OCI-LY1 (cell line): ENCODE results near the gene MICAL2.

Source experiments
- H2AFZ ChIP-seq: fragments of 200-600 bp; sonication (generic), shearing (Covaris generic); 2 replicates; pipeline ENCODE4 v1.6.0; 2014; ENCODE audit warnings: antibody characterized with exemption, mild to moderate bottlenecking, low read length
- H3F3A ChIP-seq: fragments of 200-600 bp; sonication (generic), shearing (Covaris generic); 2 replicates; pipeline ENCODE4 v1.6.0; 2014; ENCODE audit warnings: mild to moderate bottlenecking, antibody characterized with exemption, low read length, moderate library complexity; ENCODE audit not compliant: insufficient read depth
- H3K27ac ChIP-seq: fragments of 200-600 bp; sonication (generic); 2 replicates; pipeline ENCODE4 v1.5.1; 2014; ENCODE audit warnings: low read length, mixed run types, mild to moderate bottlenecking, low read depth; ENCODE audit not compliant: poor library complexity, severe bottlenecking
- H3K27me3 ChIP-seq: fragments of 200-600 bp; sonication (generic); 2 replicates; pipeline ENCODE4 v1.6.0; 2014; ENCODE audit warnings: antibody characterized with exemption, mild to moderate bottlenecking, low read length, moderate library complexity; ENCODE audit not compliant: insufficient read depth
- H3K36me3 ChIP-seq: fragments of 200-600 bp; sonication (generic); 2 replicates; pipeline ENCODE4 v1.6.1; 2014; ENCODE audit warnings: mild to moderate bottlenecking, antibody characterized with exemption, low read length, moderate library complexity, mixed read lengths; ENCODE audit not compliant: insufficient read depth
- H3K4me1 ChIP-seq: fragments of 200-600 bp; sonication (generic); 2 replicates; pipeline ENCODE4 v1.5.1; 2014; ENCODE audit warnings: mild to moderate bottlenecking, low read length, moderate library complexity; ENCODE audit not compliant: insufficient read depth, severe bottlenecking
- H3K4me2 ChIP-seq: fragments of 200-600 bp; sonication (generic), shearing (Covaris generic); 2 replicates; pipeline ENCODE4 v1.6.1; 2014; ENCODE audit warnings: low read length
- H3K4me3 ChIP-seq: fragments of 200-600 bp; sonication (generic); 2 replicates; pipeline ENCODE4 v1.5.1; 2014; ENCODE audit warnings: low read length, low read depth, mild to moderate bottlenecking, mixed read lengths; ENCODE audit not compliant: poor library complexity, severe bottlenecking
- H3K79me2 ChIP-seq: fragments of 200-600 bp; shearing (Covaris generic); 2 replicates; pipeline ENCODE4 v1.6.1; 2016; ENCODE audit warnings: mixed run types, low read length, mixed read lengths; ENCODE audit not compliant: insufficient read depth
- H3K9ac ChIP-seq: fragments of 200-600 bp; sonication (generic), shearing (Covaris generic); 2 replicates; pipeline ENCODE4 v1.6.1; 2014; ENCODE audit warnings: mild to moderate bottlenecking, low read length, mixed read lengths
- H3K9me2 ChIP-seq: fragments of 200-600 bp; sonication (generic), shearing (Covaris generic); 2 replicates; pipeline ENCODE4 v1.6.1; 2014; ENCODE audit warnings: low read depth, mild to moderate bottlenecking, low read length, mixed read lengths
- H3K9me3 ChIP-seq: fragments of 200-600 bp; shearing (Covaris generic); 2 replicates; pipeline ENCODE4 v1.6.1; 2014; ENCODE audit warnings: low read length, mixed read lengths
- H4K20me1 ChIP-seq: fragments of 200-600 bp; sonication (generic), shearing (Covaris generic); 2 replicates; pipeline ENCODE4 v1.6.0; 2016; ENCODE audit warnings: mild to moderate bottlenecking, low read length; ENCODE audit not compliant: insufficient read depth
- EZH2 ChIP-seq: fragments of 200-600 bp; sonication (generic), shearing (Covaris generic); IDR thresholded peaks from 2 replicates; pipeline ENCODE4 v1.8.0; 2017; ENCODE audit warnings: borderline replicate concordance, mixed run types, mild to moderate bottlenecking, antibody characterized with exemption, low read length, moderate library complexity, mixed read lengths
- TF ChIP-seq, protein P1 (sequence below): fragments of 200-600 bp; sonication (generic), shearing (Covaris generic); IDR thresholded peaks from 2 replicates; pipeline ENCODE4 v1.5.1; 2017; ENCODE audit warnings: mild to moderate bottlenecking, antibody characterized with exemption, low read length, moderate library complexity, mixed read lengths

The MICAL2 gene

DNA sequence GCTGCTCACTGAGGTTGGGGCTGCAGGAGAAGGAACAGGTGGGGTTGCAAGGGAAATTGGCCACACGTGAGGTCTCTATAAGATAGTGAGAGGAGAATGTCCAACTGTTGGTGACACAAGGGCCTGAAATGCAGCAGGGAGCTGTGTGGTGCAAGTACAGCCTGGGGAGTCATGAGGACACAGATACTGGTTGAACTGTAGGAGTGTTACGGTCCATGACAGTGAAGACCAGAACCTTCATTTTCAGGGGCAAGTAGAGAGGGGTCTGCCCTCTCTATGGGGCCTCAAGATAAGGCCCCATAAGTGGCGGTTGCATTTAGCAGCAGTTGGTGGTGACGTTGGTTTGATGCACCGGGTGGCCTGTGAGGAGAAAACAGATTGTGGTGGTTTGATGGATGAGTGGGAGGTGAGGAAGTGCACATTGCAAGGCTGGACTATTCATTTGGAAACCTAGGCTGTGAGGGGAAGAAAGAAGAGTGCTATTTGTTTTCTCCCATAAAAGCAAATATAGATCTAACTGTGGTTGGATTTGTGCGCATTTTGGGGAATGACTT lies 39.4 kb downstream of the MICAL2 start:
- H3K27me3 ChIP-seq, result no peaks in the 10 kb centered on the region
- no peaks in the 10 kb centered on the region for H3K4me1 ChIP-seq
- H3K36me3 ChIP-seq, result no peaks in the 10 kb centered on the region
- H3K4me3 ChIP-seq, result no peak overlapping the region
- no peaks in the 10 kb centered on the region for H3K9me2 ChIP-seq
- H2AFZ ChIP-seq, result no peak overlapping the region
- no peaks in the 10 kb centered on the region for H3K79me2 ChIP-seq
- TF ChIP-seq, protein P1, sequence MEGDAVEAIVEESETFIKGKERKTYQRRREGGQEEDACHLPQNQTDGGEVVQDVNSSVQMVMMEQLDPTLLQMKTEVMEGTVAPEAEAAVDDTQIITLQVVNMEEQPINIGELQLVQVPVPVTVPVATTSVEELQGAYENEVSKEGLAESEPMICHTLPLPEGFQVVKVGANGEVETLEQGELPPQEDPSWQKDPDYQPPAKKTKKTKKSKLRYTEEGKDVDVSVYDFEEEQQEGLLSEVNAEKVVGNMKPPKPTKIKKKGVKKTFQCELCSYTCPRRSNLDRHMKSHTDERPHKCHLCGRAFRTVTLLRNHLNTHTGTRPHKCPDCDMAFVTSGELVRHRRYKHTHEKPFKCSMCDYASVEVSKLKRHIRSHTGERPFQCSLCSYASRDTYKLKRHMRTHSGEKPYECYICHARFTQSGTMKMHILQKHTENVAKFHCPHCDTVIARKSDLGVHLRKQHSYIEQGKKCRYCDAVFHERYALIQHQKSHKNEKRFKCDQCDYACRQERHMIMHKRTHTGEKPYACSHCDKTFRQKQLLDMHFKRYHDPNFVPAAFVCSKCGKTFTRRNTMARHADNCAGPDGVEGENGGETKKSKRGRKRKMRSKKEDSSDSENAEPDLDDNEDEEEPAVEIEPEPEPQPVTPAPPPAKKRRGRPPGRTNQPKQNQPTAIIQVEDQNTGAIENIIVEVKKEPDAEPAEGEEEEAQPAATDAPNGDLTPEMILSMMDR, result no peak
- no peak for TF ChIP-seq EZH2
- no peak overlapping the region for H3K9ac ChIP-seq
- H3F3A ChIP-seq, result no peaks in the 10 kb centered on the region
- H3K9me3 ChIP-seq, result no peaks in the 10 kb centered on the region
- H4K20me1 ChIP-seq, result no peaks in the 10 kb centered on the region
- H3K27ac ChIP-seq, result no peak overlapping the region
- H3K4me2 ChIP-seq, result no peak overlapping the region

DNA sequence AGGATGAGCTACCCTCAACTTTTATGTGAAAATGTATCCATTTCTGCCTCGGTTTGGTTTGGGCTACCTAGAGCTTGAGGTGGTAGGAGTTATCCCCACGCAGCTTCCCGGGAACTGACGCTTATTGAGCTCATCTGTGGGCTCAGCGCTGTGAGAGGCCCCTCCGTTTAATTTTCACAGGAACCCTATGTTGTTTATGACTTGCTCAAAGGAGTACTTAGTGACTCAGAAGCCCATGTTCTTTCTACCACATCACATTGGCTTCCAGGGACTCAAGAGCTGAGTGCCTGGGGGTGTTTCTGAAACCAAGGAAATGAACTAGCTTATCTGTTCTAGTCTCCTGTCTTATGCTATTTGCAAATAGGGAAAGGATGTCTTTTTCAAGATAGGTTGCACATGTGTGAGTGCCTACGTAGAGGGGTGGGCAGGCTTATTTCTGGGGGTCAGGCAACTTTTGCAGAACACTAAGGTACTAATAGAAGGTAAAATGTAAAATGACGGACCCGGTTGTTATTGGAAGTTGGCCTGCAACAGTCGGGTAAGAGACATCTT lies 40.5 kb downstream of the MICAL2 start:
- H3K9me2 ChIP-seq, result no peaks in the 10 kb centered on the region
- TF ChIP-seq, protein P1, result no peak
- TF ChIP-seq EZH2, result no peak
- no peaks in the 10 kb centered on the region for H4K20me1 ChIP-seq
- H3K4me2 ChIP-seq, result no peak overlapping the region
- H3K27me3 ChIP-seq, result no peaks in the 10 kb centered on the region
- no peak overlapping the region for H3K27ac ChIP-seq
- H3F3A ChIP-seq, result no peaks in the 10 kb centered on the region
- no peaks in the 10 kb centered on the region for H3K79me2 ChIP-seq
- H2AFZ ChIP-seq, result no peak overlapping the region
- H3K4me1 ChIP-seq, result no peaks in the 10 kb centered on the region
- H3K4me3 ChIP-seq, result no peak overlapping the region
- H3K9ac ChIP-seq, result no peak overlapping the region
- H3K36me3 ChIP-seq, result no peaks in the 10 kb centered on the region
- H3K9me3 ChIP-seq, result no peaks in the 10 kb centered on the region

DNA sequence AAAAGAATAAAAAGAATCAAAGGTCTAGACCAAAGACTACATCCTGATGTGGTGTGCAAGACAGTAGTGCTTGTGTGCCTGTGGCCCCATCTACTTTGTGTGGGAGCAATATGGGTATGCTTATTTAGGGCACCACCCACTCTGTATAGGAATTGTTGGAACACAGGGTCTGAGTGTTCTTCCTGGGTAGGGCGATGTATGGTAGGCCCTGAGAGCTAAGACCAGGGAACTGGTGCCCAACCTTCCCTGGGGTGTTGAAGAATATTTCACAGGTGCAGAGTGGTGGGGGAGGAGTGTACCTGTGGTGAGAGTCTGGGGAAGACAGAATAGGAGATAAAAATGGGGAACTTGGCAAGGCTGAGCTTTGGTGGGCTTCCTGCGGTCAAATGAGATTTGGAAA lies 41.9 kb downstream of the MICAL2 start:
- H3K27ac ChIP-seq, result no peak overlapping the region
- no peaks in the 10 kb centered on the region for H3K9me3 ChIP-seq
- H3K4me1 ChIP-seq, result no peaks in the 10 kb centered on the region

More for the DNA sequence above, 41.9 kb downstream of the MICAL2 start:
- Histone ChIP-seq H2AFZ (no peak overlapping the region), H3K9ac (no peak overlapping the region), H3F3A (no peaks in the 10 kb centered on the region), H3K4me2 (no peak overlapping the region), H3K4me3 (no peak overlapping the region), H3K9me2 (no peaks in the 10 kb centered on the region), H3K79me2 (no peaks in the 10 kb centered on the region), H3K27me3 (no peaks in the 10 kb centered on the region), H4K20me1 (no peaks in the 10 kb centered on the region), H3K36me3 (no peaks in the 10 kb centered on the region)
- TF ChIP-seq, protein P1, result no peak
